Stimulated activated naive B cell treated with anti-CD40 and anti-IgM and Interleukin-4, amounts not matched to agents 10 μg/mL and 1 μg/mL and 100 μg/mL, for 72 hours (primary cell): ENCODE data around the gene NT5C3B.
"Not testable (repeated sequence)": the region's sequence is repeated elsewhere in the genome, so short reads cannot be mapped to it uniquely, and the experiment has no call there.

Experiments
- ATAC-seq, 2 donors: fragments of 150-1000 bp; cut with Tn5 transposase; replicated peaks; 2 replicates each; pipeline ENCODE4 v1.10.0; 2021; ENCODE audit warnings: moderate library complexity in 1 of 2
- DNase-seq: peaks from one replicate; pipeline ENCODE4 v3.0.0; 2021
- H3K27ac Mint-ChIP-seq: one replicate; pipeline ENCODE4 v1.8.0; 2022; ENCODE audit warnings: mild to moderate bottlenecking, mixed read lengths
- H3K27me3 Mint-ChIP-seq, 2 donors: one replicate each; pipeline ENCODE4 v1.8.0; 2022; ENCODE audit warnings: mixed read lengths in 2 of 2
- H3K36me3 Mint-ChIP-seq, 2 donors: one replicate each; pipeline ENCODE4 v1.8.0; 2022; ENCODE audit warnings: mixed read lengths in 2 of 2, mild to moderate bottlenecking in 1 of 2
- H3K4me1 Mint-ChIP-seq, 2 donors: one replicate each; pipeline ENCODE4 v1.8.0; 2022; ENCODE audit warnings: mixed read lengths in 2 of 2, mild to moderate bottlenecking in 1 of 2
- H3K4me3 Mint-ChIP-seq, 2 donors: one replicate each; pipeline ENCODE4 v1.8.0; 2022; ENCODE audit warnings: mild to moderate bottlenecking in 2 of 2, mixed read lengths in 2 of 2, moderate library complexity in 1 of 2
- H3K9me3 Mint-ChIP-seq, 2 donors: one replicate each; pipeline ENCODE4 v1.8.0; 2022; ENCODE audit warnings: mixed read lengths in 2 of 2, mild to moderate bottlenecking in 1 of 2

NT5C3B gene

DNA sequence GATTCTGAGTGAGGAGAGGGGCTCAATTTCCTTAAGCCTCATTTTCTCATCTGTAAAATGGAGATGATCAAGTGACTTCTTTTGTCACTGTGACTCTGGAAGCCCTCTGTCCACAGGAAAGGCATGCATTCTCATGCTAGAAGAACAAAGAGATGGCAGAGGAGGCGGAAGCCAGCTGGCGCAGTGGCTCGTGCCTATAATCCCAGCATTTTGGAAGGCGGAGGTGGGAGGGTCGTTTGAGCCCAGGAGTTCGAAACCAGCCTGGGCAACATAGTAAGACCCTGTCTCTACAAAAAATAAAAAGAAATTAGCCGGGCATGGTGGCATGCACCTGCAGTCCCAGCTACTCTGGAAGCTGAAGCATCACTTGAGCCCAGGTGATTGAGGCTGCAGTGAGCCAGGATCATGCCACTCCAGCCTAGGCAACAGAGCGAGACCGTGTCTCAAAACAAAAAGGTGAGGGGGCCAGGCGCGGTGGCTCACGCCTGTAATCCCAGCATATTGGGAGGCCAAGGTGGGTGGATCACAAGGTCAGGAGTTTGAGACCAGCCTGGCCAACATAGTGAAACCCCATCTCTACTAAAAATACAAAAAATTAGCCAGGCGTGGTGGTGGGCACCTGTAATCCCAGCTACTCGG lies 59.7 kb downstream of the NT5C3B start:
- not testable (repeated sequence) for ATAC-seq, H3K27me3 Mint-ChIP-seq

DNA sequence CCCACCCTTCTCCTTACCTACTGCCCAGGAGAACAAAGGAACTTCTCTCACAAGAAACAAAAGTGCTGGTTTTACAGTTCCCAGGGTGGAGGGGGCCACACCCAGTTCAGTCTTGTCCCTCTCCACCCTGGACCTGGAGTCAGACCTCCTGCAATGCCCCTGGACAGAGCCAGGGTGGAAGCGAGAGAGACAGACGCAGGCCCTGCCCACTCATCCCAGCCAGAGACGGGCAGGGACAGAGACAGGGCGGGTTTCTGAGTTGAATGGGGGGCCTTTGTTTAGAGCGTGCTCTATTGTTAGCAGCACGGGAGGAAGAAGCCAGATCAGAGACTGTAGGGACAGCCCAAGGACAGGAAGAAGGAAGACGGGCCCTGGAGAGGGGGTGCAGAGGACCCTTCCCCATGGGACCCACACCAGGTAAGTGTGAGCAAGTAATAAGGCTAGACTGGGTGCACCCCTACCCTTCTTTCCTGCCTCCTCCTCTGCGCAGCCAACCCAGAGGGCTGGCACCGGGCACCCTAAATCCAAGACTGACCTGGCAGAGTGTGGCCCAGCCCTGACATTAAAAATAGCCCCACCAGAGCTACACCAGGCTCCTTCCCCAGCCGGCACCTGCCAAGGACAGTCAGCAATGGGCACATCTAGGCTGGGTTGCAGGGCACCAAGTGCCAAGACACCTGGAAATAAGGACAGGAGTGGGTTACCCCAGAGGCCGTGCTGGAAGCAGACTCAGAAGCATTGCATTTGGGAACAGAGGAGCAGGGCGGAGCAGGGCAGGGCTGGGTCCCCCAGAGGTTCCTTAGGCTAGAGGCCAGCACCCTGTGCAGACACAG lies 60.4 kb downstream of the NT5C3B start:
- ATAC-seq (no peak), DNase-seq (no peak)
- H3K27ac Mint-ChIP-seq, result peak overlapping the region; percentile 79

More for the DNA sequence above, 59.7 kb downstream of the NT5C3B start:
- DNase-seq, H3K9me3 Mint-ChIP-seq, H3K4me3 Mint-ChIP-seq, H3K36me3 Mint-ChIP-seq: not testable (repeated sequence)
- peaks cover 13 to 39% of the 10 kb centered on the region in 2 donors for H3K4me1 Mint-ChIP-seq
- H3K27ac Mint-ChIP-seq, result peak overlapping the region; percentile 79

More for the DNA sequence above, 60.4 kb downstream of the NT5C3B start:
- no peaks in the 10 kb centered on the region for H3K27me3 Mint-ChIP-seq
- H3K9me3 Mint-ChIP-seq, result no peaks in the 10 kb centered on the region
- peaks cover 0 to 6% of the 10 kb centered on the region in 2 donors for H3K36me3 Mint-ChIP-seq
- no peak overlapping the region for H3K4me3 Mint-ChIP-seq
- peaks cover 15 to 39% of the 10 kb centered on the region in 2 donors for H3K4me1 Mint-ChIP-seq
